HepG2 (cell line): Measurements from ENCODE around the gene CCDC183. TPM values are rescaled to one million over a fixed set of nuclear protein-coding genes. Genes with fewer than 3 reads are reported as not detected.

Experiments
- CEBPG ChIP-seq: IDR thresholded peaks from 2 replicates; pipeline ENCODE4 v1.6.1; 2016
- GRHL1 ChIP-seq: sonication (generic); formaldehyde crosslinking; conservative IDR thresholded peaks from 2 replicates; pipeline ENCODE4 v1.8.0; 2022; ENCODE audit warnings: missing genetic modification reagents
- LRRFIP1 ChIP-seq: sonication (generic); formaldehyde crosslinking; conservative IDR thresholded peaks from 2 replicates; pipeline ENCODE4 v1.4.0; 2020; ENCODE audit warnings: missing genetic modification reagents
- MED1 ChIP-seq: sonication (generic); formaldehyde crosslinking; IDR thresholded peaks from 2 replicates; pipeline ENCODE4 v1.4.0; 2020; ENCODE audit warnings: missing genetic modification reagents
- NFATC3 ChIP-seq: sonication (generic); formaldehyde crosslinking; IDR thresholded peaks from 2 replicates; pipeline ENCODE4 v1.5.1; 2020; ENCODE audit warnings: mild to moderate bottlenecking, missing genetic modification reagents
- NFE2L1 ChIP-seq: sonication (generic); formaldehyde crosslinking; IDR thresholded peaks from 2 replicates; pipeline ENCODE4 v1.4.0; 2020; ENCODE audit warnings: missing genetic modification reagents, mild to moderate bottlenecking, borderline replicate concordance
- NFE2L2 ChIP-seq: fragments of 150-350 bp; IDR thresholded peaks from 2 replicates; pipeline ENCODE4 v1.6.1; 2014; ENCODE audit warnings: low read length
- NFKBIZ ChIP-seq: IDR thresholded peaks from 2 replicates; pipeline ENCODE4 v1.6.1; 2018; ENCODE audit warnings: missing genetic modification reagents, missing compliant biosample characterization
- PHF8 ChIP-seq: sonication (generic); formaldehyde crosslinking; IDR thresholded peaks from 2 replicates; pipeline ENCODE4 v1.5.0; 2020; ENCODE audit warnings: missing genetic modification reagents
- ZNF138 ChIP-seq: sonication (generic); formaldehyde crosslinking; IDR thresholded peaks from 2 replicates; pipeline ENCODE4 v1.5.0; 2020; ENCODE audit warnings: mild to moderate bottlenecking, low read depth, missing genetic modification reagents
- ZNF232 ChIP-seq: sonication (generic); formaldehyde crosslinking; IDR thresholded peaks from 2 replicates; pipeline ENCODE4 v1.4.0; 2020; ENCODE audit warnings: missing genetic modification reagents, borderline replicate concordance
- ZNF264 ChIP-seq: sonication (generic); formaldehyde crosslinking; IDR thresholded peaks from 2 replicates; pipeline ENCODE4 v1.4.0; 2020; ENCODE audit warnings: missing genetic modification reagents
- ZNF382 ChIP-seq: sonication (generic); formaldehyde crosslinking; IDR thresholded peaks from 2 replicates; pipeline ENCODE4 v1.5.0; 2020; ENCODE audit warnings: missing genetic modification reagents, mild to moderate bottlenecking, borderline replicate concordance
- ZNF547 ChIP-seq: sonication (generic); formaldehyde crosslinking; IDR thresholded peaks from 2 replicates; pipeline ENCODE4 v1.5.1; 2020; ENCODE audit warnings: mild to moderate bottlenecking, missing genetic modification reagents
- polyA plus RNA-seq, 8 experiments: library from polyadenylated mRNA; depleted of rRNA in 3 of 8; stranded (reverse) in 7 of 8; unstranded in 1 of 8; fragments of >200 nt; fragmentation: Illumina TruSeq in 4 of 8; extraction: Trizol in 4 of 8; gene quantifications; 2 replicates each; pipeline versions ENCODE4 v1.2.1 to v1.2.3, GENCODE V29; 2011 to 2016; ENCODE audit warnings: low read depth in 4 of 8, missing spikeins in 1 of 8, mixed read lengths in 1 of 8; ENCODE audit not compliant: insufficient read depth in 1 of 8
- total RNA-seq, 5 experiments: library from RNA; depleted of rRNA; stranded (reverse); fragments of >200 nt; fragmentation: Illumina TruSeq; extraction: Trizol; gene quantifications; 2 replicates each; pipeline ENCODE4 v1.2.3, GENCODE V29; 2016; ENCODE audit warnings: low read depth in 1 of 5
- TF ChIP-seq, protein P1 (sequence below): IDR thresholded peaks from 2 replicates; pipeline ENCODE4 v1.4.0; 2020; ENCODE audit warnings: mild to moderate bottlenecking, missing genetic modification reagents
- TF ChIP-seq, protein P2 (sequence below): sonication (generic); formaldehyde crosslinking; IDR thresholded peaks from 2 replicates; pipeline ENCODE4 v1.5.0; 2020; ENCODE audit warnings: mild to moderate bottlenecking, missing genetic modification reagents
- TF ChIP-seq, protein P3 (sequence below): IDR thresholded peaks from 2 replicates; pipeline ENCODE4 v1.6.1; 2016; ENCODE audit warnings: missing compliant biosample characterization, missing genetic modification reagents, borderline replicate concordance

Gene CCDC183
- total and polyA plus RNA-seq, 2 of the 13 experiments (the other 11 are each of a cell fraction or from before 2014, with no cell fraction given): 5.0 to 66.4 TPM

- TF ChIP-seq, protein P1, sequence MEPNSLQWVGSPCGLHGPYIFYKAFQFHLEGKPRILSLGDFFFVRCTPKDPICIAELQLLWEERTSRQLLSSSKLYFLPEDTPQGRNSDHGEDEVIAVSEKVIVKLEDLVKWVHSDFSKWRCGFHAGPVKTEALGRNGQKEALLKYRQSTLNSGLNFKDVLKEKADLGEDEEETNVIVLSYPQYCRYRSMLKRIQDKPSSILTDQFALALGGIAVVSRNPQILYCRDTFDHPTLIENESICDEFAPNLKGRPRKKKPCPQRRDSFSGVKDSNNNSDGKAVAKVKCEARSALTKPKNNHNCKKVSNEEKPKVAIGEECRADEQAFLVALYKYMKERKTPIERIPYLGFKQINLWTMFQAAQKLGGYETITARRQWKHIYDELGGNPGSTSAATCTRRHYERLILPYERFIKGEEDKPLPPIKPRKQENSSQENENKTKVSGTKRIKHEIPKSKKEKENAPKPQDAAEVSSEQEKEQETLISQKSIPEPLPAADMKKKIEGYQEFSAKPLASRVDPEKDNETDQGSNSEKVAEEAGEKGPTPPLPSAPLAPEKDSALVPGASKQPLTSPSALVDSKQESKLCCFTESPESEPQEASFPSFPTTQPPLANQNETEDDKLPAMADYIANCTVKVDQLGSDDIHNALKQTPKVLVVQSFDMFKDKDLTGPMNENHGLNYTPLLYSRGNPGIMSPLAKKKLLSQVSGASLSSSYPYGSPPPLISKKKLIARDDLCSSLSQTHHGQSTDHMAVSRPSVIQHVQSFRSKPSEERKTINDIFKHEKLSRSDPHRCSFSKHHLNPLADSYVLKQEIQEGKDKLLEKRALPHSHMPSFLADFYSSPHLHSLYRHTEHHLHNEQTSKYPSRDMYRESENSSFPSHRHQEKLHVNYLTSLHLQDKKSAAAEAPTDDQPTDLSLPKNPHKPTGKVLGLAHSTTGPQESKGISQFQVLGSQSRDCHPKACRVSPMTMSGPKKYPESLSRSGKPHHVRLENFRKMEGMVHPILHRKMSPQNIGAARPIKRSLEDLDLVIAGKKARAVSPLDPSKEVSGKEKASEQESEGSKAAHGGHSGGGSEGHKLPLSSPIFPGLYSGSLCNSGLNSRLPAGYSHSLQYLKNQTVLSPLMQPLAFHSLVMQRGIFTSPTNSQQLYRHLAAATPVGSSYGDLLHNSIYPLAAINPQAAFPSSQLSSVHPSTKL: no peak
- TF ChIP-seq NFE2L2 (no peak), NFKBIZ (CRISPR knock-in tag) (no peak), ZNF264 (CRISPR knock-in tag) (no peak; the same call in 1 of the 2 replicates), LRRFIP1 (no peak), ZNF232 (CRISPR knock-in tag) (0 out of 2 replicates have a peak, but pooled peaks have one; percentile 33), NFATC3 (CRISPR knock-in tag) (no peak), ZNF382 (CRISPR knock-in tag) (no peak), ZNF547 (CRISPR knock-in tag) (peak; percentile 11), NFE2L1 (CRISPR knock-in tag) (no peak), PHF8 (CRISPR knock-in tag) (no peak; the same call in 1 of the 2 replicates), MED1 (CRISPR knock-in tag) (peak; percentile 36), GRHL1 (CRISPR knock-in tag) (no peak), CEBPG (CRISPR knock-in tag) (0 out of 2 replicates have a peak, but pooled peaks have one; percentile 32), ZNF138 (no peak)
- TF ChIP-seq, protein P2, sequence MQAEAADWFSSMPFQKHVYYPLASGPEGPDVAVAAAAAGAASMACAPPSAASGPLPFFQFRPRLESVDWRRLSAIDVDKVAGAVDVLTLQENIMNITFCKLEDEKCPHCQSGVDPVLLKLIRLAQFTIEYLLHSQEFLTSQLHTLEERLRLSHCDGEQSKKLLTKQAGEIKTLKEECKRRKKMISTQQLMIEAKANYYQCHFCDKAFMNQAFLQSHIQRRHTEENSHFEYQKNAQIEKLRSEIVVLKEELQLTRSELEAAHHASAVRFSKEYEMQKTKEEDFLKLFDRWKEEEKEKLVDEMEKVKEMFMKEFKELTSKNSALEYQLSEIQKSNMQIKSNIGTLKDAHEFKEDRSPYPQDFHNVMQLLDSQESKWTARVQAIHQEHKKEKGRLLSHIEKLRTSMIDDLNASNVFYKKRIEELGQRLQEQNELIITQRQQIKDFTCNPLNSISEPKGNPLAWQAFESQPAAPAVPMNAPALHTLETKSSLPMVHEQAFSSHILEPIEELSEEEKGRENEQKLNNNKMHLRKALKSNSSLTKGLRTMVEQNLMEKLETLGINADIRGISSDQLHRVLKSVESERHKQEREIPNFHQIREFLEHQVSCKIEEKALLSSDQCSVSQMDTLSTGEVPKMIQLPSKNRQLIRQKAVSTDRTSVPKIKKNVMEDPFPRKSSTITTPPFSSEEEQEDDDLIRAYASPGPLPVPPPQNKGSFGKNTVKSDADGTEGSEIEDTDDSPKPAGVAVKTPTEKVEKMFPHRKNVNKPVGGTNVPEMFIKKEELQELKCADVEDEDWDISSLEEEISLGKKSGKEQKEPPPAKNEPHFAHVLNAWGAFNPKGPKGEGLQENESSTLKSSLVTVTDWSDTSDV (CRISPR knock-in tag): no peak
- TF ChIP-seq, protein P3, sequence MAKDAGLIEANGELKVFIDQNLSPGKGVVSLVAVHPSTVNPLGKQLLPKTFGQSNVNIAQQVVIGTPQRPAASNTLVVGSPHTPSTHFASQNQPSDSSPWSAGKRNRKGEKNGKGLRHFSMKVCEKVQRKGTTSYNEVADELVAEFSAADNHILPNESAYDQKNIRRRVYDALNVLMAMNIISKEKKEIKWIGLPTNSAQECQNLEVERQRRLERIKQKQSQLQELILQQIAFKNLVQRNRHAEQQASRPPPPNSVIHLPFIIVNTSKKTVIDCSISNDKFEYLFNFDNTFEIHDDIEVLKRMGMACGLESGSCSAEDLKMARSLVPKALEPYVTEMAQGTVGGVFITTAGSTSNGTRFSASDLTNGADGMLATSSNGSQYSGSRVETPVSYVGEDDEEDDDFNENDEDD (CRISPR knock-in tag): peak; percentile 49; the same call in 1 of the 2 replicates
Measured at GRCh38 chr9:136799854-136800657, 3.9 kb downstream of the CCDC183 start (continued).
